ENCODE data around the gene CBLB. TPM values are rescaled to one million over a fixed set of nuclear protein-coding genes. Genes with fewer than 3 reads are reported as not detected.

CBLB gene
- total RNA-seq, 2 donors from 2014 or later: 31.1 to 40.5 TPM

DNA sequence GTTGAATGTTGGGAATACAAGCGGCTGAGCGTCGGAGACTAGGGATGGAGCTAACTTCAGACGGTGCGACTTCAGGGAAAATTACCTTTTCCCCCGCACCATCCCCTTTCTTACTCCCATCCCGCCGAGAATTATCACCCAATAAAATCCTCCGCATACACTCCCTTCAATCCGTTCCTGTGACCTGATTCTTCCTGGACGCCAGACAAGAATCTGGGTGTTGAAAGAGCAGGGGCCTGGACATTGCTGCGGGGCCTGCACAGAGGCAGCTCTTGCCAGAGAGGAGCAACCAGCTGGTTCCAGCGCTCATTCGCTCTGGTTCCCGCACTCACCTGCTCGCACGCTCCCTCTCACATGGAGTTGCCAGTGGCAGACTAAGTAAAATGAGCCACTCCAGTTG, 260.2 kb downstream of the CBLB start:
- TF ChIP-seq CTCF (IDR thresholded peaks at IDR 0.05) (no peak), POLR2A (IDR thresholded peaks at IDR 0.05) (no peak)
- no peak overlapping the region for H3K27ac ChIP-seq
- H3K36me3 ChIP-seq (replicated peaks in 1 of 2; ENCODE audit: insufficient read depth in 1 of 2, low read depth in 2 of 2): no peaks in the 10 kb centered on the region
- ATAC-seq (no peak), DNase-seq (no peak)
- no peak overlapping the region for H3K4me3 ChIP-seq
- no peaks in the 10 kb centered on the region for H3K9me3 ChIP-seq
- intact Hi-C loops (cut with DNase I): no loop called here
- peaks cover 32% of the 10 kb centered on the region for H3K4me1 ChIP-seq
- no peaks in the 10 kb centered on the region for H3K27me3 ChIP-seq
- 92% methylated on average over 17 of the region's 17 CpGs for WGBS, 2 donors

DNA sequence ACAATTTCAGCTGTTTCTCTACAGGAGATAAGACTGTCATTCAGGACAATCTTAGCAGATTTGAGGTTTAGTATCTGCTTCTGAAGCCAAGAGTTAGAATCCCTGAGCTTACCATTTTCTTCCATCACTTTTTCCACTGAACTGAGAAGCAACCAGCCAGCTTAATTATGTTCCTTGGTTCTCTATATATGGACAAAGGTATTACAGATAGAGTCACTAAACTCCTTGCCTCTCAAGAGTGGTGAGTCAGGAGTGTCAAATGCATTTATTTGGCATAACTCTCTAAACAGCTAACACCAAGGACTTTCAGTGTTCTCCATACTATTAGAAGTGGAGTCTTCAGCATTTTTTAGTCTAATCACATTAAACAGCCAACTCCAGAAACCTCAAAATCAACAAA, 262.8 kb downstream of the CBLB start:
- intact Hi-C loops (cut with DNase I): no loop called here
- H3K36me3 ChIP-seq (replicated peaks in 1 of 2; ENCODE audit: insufficient read depth in 1 of 2, low read depth in 2 of 2): no peaks in the 10 kb centered on the region
- no peak for ATAC-seq

More for the DNA sequence above, 262.8 kb downstream of the CBLB start:
- peaks cover 10% of the 10 kb centered on the region for H3K4me1 ChIP-seq
- H3K27me3 ChIP-seq: no peaks in the 10 kb centered on the region
- no peak overlapping the region for H3K27ac ChIP-seq
- H3K4me3 ChIP-seq: no peak overlapping the region
- no peak for DNase-seq
- H3K9me3 ChIP-seq: no peaks in the 10 kb centered on the region
- TF ChIP-seq POLR2A (IDR thresholded peaks at IDR 0.05): no peak
- no peak for TF ChIP-seq CTCF (IDR thresholded peaks at IDR 0.05)
